Muscle of back (tissue), 11 donors: ENCODE data around the gene ULK3. TPM values are rescaled to one million over a fixed set of nuclear protein-coding genes. Genes with fewer than 3 reads are reported as not detected.
A peak's percentile ranks its signal among the peaks of the same experiment; 100 is the strongest.

Experiments
- DNase-seq, 3 donors: peaks; one replicate each; pipeline versions ENCODE4 v3.0.0 to v3.0.0-alpha.2; 2013
- polyA plus RNA-seq, 10 donors: library from polyadenylated mRNA; unstranded; fragments of 120-200 nt; gene quantifications; one replicate each; pipeline ENCODE4 v1.2.1, GENCODE V29; 2013; ENCODE audit not compliant: insufficient read length in 10 of 10

Gene ULK3
- polyA plus RNA-seq, 10 donors: 24.3 to 44.8 (median 30.4) TPM

DNA sequence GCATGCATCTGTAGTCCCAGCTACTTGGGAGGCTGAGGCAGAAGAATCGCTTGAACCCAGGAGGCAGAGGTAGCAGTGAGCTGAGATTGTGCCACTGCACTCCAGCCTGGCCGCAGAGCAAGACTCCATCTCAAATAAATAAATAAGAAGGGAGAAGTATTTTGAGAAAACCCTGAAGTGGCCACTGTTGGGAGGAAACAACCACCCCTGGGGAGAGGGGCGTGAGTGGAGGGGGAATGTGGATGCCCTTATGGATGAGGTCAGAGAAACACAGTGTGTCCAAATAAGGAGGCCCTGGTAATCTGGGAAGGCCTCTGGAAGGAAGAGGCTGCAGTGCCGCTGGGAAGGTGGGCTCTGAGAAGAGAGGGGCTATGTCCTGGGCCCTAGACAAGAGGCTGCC lies 20.7 kb downstream of the ULK3 start:
- DNase-seq: no peak

DNA sequence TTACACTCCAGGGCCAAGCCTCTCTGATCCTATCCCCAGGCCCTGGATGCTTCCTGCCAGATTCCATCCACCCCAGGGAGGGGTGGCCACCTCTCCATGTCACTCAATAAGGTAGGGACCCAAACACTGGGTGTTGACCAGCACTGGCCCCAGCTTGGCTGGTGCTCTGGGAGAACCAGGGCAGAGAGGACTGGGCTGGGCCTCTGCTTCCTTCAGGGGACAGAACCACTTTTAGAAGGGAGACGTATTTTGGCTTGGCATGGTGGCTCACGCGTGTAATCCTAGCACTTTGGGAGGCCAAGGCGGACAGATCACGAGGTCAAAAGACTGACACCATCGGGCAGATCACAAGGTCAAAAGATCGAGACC lies 21.2 kb downstream of the ULK3 start:
- DNase-seq: no peak

DNA sequence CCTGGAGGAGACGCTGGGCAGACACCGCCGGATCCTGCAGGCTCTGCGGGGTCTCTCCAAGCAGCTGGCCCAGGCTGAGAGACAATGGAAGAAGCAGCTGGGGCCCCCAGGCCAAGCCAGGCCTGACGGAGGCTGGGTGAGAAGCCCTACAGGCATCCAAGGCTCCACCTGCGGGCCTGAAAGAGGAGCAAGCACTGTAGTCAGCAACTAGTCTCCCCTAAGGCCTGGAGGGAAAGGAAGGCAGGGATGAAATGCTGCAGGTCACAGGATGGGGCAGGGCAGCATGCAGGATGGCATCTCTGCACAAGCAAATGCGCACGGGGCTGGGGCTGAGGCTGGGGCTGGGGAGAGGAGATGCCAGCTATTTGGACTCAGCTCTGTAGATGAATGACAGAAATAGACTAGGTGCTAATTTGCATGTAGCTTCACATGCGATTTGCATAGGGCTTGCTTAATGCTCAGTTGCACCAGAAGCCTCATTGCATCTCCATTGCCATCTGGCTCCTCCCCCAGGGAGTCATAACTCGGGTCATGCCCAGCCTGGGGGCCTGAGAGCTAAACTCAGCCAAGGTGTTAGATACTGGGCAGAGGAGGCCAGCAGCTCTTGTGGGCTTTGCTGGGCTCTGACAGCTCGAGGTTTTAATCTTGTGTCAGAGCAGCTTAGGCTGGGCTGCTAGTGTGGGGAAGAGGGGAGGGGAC lies 21.7 kb downstream of the ULK3 start:
- DNase-seq: no peak

DNA sequence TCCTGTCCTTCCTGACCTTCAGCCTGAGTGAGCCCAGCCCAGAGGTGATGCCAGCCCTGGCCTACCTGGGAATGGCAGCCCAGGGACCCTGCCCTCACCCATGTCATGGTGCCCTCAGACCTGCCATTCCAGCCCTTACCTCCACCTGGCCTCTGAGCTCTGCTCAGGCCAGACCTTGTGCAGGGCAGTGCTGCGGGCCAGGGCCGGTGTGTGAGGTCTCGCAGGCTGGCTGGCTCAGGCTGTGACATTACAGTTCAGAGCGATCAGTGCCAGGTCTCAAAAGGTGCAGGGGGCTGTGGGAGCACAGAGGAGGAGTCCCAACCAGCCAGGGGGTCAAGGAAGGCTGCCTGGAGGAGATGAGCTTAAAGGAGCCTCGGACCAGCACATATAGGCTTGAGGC lies 22.9 kb downstream of the ULK3 start:
- no peak for DNase-seq

DNA sequence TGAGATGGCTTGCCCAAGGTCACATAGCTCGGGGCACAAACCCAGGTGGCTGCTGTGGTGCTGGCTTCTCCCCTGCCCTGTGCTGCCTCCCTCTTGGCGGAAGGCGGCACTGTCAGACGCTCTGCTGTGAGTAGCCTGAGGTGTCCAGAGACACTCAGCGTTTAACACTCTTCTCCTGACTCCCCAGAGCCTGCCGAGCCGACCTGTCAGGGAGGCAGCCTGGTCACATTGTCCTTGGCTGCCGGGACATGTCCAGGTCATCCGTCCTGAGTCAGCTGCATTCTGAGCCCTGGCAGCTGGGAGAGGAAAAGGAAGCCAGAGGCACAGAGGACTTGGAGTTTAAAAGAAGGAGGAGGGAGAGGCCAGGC lies 25.6 kb downstream of the ULK3 start:
- no peak for DNase-seq

DNA sequence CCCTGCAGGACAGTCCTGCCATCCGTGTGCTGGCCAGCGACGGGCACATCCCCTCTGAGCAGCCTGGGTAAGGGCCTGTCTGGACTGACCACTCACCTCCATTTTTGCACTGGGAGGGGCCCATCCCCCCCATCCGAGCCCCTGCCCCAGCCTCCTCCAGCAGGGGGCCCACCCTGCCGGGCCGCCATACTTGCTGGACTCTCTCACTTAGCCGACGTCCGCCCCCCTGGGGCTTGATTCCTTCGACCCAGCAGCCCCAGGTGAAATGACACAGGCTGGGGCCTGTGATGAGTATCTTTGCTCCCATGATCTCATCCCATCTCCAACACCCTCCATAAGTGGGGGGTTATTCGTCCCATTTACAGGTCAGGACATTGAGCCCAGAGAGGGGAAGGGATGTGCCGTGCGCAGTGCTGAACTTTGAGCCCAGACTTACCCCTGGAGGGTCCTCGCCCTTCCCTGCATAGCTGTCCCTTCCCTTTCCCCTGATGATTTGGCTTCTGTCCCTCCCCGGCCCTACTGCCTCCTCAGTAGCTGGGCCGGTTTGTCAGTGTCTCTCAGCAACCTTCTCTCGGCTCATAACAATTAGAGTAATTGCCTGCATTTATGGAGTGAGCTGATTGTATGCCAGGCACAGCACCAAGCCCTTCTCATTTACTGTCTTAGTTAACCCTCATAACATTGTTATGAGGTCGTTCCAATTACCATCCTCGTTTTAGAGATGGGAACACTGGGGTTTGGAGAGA lies 26.2 kb downstream of the ULK3 start:
- DNase-seq: no peak

DNA sequence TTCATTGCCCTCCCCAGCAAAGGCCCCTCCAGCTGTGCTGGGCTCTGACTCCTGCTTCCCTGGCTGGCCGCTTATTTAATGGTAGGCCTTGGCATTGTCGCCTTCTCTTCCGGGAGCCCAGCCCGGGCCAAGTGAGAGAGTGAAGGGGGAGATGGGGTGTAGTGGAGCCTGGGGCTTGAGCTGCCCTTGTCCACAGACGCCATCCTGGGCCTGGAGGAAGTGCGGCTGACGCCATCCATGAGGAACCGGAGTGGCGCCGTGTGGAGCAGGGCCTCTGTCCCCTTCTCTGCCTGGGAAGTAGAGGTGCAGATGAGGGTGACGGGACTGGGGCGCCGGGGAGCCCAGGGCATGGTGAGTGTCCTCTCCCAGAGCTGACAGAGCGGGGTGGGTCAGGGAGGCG lies 27.0 kb downstream of the ULK3 start:
- no peak for DNase-seq

DNA sequence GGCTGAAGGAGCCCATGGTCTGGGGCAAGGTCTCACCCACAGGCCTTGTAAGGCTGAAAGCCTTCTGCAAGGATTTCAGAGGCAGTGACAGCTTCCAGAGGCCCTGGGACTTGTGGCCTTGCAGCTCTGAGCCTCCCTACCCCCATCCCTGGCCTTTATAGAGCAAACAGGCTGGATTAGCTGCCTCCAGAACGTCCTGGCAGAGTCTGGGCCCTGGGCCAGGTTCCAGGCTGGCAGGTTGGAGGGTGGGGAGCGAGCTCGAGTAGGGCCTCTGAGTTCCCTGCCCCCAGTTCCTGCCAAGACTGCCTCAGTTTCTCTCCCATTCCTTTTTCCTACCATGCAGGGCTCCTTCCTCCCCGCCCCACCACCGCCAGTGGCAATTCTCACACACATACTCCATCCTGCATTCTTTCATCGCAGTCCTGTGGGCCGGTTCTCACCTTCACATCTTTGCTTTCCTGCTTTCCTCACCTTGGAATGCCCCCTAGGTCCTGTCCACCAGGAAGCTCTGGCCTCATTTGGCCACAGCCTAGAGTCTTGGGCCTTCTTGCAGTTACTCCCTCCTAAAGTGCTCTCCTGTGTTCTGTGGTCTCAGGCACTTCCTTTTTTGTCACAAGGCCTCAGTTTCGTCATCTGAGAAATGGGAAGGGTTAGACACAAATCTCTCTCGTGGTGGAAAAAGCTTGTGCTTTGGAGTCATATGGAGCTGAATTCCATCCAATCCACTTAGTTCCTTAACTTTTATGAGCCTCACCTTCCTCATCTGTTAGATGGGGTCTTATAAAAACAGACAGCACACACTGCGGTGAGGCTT lies 27.6 kb downstream of the ULK3 start:
- DNase-seq: no peak

DNA sequence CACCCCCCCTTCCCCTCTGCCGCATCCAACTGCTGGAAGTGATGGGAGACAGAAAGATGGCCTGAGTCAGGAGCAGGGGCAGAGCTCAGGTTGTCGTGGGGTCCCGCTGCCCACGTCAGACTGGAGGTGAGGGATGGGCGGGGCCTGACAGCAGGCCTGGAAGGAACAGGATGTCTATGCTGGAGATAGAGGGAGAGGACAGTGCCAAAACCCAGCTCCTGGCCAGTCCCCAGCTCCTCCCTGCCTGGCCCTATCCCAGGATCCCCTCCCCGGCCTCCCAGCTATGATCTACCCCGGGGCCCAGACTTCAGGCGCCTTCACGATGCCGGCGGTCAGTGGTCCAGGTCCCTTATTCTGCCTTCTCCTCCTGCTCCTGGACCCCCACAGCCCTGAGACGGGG lies 30.4 kb downstream of the ULK3 start, which contains the start of gene LMAN1L:
TSS of gene LMAN1L (plus strand) at position 303 of the 400 bp plus-strand sequence. CDS start at position 323, 20 bp downstream.
- DNase-seq: no peak

DNA sequence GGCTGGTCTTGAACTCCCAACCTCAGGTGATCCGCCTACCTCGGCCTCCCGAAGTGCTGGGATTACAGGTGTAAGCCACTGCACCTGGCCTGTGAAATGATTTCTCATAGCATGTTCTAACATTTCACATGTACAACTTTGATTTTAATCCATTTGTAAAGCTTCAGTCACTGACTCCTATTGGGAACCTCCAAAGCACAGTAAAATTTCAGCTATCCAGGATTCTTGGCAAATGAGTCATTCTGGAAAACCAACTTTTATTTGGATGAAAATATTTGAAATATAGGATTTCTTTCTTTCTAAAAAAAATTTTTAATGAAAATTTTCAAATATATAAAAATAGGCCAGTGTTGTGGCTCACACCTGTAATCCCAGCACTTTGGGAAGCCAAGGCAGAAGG lies 33.0 kb downstream of the ULK3 start:
- no peak for DNase-seq

DNA sequence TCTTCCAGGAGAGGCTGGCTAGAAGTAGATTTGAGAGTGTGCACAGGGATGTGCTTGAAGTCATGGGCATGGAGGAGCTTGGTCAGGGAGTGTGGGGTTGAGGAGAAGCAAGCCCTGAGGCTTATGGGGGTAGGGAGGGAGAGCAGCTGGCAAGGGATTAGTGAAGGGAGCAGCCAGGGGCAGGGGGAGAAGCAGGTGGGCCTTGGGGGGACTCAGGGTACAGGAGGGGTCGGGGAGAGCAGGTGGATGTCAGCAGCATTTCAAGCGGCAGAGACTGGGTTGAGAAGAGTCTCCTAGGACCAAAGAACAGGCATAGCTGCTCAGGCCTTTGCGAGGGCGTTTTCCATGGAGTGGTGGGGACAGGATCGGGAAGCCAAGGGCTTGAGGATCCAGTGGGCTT lies 33.7 kb downstream of the ULK3 start:
- no peak for DNase-seq

DNA sequence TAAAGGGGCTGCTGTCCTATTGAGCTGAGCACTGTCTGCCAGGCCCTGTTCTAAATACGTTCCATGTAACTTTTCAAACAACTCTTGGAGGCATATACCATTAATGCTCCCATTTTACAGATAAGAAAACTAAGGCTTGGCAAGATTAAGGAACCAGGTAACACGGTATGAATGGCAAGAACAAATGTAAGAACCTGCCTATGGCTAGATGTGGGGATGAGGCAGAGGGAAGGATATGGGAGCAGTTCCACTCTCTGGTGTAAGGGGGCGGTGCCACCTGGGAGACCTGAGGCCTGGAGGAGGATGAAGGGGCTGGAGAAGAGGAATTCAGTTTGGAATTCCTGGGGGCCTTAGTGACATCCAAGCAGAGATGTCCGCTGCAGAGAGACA lies 34.1 kb downstream of the ULK3 start:
- no peak for DNase-seq

DNA sequence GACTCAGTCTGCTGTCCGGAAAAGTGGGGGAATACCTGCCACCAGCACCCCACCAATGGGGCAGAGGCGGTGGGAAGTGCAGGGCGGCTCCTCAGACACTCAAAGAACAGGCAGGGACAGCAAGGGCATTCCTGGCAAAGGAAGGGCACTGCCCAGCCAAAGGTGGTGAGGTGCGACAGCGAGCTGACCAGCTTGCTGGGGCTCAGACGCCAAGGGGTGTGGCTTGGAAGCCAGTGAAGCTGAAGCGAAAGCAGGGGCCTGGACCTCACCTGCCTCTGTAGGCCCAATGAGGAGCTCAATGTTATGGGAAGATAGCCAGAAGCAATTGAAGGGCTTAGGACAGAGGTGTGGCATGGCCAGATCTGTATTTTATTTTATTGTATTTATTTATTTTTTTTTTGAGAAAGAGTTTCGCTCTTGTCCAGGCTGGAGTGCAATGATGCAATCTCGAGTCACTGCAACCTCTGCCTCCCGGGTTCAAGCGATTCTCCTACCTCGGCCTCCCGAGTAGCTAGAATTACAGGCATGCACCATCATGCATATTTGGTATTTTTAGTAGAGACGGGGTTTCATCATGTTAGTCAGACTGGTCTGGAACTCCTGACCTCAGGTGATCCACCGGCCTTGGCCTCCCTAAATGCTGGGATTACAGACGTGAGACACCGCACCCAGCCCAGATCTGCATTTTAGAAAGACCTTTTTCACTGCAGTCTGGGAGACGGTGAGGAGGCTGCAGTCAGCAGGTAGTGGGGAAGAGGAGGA lies 34.7 kb downstream of the ULK3 start:
- no peak for DNase-seq

DNA sequence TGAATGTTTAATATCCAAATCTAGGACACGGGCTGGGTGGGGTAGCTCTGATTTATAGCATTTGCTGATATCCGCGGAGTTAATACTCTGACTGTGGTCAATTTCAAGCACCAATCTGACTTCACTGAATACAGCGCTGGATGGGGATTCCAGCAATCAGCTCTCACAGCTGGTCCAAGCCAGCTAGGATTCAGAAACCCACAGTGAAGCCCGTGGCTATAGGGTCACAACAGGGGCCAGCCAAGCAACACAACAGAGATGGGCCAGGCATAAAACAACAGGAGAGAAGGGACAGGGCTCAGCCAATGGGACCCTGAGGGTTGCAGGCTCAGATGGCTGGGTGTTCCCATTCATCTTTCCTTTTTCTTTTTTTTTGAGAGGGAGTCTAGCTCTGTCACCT lies 35.7 kb downstream of the ULK3 start:
- DNase-seq: no peak

DNA sequence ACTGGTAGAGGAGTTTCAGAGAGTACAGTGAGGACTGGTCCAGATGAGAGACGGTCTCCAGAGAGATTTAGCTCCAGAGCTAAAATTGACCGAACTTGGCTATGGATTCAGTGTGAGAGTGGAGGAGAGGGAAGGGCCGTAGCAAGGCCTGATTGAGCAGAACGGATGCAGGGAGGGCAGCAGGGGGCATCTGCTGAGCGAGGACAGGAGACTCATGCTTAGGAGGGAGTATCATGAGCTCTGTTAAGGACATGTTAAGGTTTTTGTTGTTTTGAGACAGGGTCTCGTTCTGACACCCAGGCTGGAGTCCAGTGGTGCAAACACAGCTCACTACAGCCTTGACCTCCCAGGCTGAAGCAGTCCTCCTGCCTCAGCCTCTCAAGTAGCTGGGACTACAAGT lies 38.0 kb downstream of the ULK3 start:
- DNase-seq: no peak

DNA sequence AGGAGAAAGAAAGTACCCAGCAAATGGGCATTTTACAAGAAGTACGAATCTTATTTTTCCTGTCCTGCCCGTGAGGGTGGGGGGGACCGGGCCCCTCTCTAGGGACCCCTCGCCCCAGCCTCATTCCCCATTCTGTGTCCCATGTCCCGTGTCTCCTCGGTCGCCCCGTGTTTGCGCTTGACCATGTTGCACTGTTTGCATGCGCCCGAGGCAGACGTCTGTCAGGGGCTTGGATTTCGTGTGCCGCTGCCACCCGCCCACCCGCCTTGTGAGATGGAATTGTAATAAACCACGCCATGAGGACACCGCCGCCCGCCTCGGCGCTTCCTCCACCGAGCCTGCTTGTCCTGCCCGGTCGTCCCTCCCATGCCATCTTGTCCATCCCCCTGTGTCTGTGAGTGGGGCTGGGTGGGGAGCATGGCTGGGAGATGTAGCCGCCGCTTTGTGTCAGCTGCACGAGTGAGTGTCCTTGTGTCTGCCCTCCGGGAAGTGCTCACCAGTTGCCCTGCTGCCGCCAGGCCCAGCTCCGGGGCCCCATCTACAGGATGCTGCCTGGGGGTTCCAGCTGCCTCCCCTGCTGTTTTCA lies 40.0 kb downstream of the ULK3 start:
- DNase-seq: no peak

DNA sequence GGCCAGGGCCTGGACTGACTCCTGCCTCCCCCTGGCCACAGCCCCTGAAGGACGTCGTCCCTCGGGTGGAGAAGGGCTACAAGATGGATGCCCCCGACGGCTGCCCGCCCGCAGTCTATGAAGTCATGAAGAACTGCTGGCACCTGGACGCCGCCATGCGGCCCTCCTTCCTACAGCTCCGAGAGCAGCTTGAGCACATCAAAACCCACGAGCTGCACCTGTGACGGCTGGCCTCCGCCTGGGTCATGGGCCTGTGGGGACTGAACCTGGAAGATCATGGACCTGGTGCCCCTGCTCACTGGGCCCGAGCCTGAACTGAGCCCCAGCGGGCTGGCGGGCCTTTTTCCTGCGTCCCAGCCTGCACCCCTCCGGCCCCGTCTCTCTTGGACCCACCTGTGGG lies 40.7 kb downstream of the ULK3 start:
- DNase-seq: no peak

DNA sequence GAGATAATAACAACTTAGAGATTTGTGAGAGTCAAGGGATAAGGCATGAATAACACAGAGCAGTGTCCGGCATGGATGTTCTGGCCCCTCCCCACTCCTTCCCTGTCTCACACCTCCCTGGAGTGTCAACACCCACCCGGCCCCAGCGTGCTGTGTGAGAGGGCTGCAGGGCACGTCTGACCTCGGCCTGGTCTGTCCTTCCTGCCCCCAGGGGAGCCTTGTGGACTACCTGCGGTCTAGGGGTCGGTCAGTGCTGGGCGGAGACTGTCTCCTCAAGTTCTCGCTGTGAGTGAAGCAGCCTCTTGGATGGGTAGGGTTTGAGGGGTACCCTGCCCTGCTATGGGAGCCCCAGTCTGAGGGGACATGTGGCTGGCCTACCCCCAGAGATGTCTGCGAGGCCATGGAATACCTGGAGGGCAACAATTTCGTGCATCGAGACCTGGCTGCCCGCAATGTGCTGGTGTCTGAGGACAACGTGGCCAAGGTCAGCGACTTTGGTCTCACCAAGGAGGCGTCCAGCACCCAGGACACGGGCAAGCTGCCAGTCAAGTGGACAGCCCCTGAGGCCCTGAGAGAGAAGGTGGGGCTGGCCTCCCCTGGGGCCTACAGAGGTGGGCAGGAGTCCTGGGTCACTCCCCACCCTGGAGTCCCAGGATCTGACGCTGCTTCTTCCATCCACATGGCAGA lies 41.5 kb downstream of the ULK3 start:
- no peak for DNase-seq

DNA sequence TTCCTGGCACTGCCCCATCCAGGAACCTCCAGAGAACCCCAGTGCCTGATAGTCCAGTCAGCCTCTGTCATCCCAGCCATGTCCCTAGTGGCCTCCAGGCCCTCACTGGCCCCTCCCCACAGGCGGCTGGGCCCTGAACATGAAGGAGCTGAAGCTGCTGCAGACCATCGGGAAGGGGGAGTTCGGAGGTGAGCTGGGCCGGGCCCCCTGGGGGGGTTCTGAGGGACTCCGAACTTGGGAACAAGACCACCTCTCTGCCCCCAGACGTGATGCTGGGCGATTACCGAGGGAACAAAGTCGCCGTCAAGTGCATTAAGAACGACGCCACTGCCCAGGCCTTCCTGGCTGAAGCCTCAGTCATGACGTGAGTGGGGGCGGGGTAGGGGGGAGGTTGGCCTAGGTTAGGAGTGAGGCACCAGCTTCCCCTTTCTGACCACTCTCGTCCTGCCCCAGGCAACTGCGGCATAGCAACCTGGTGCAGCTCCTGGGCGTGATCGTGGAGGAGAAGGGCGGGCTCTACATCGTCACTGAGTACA lies 42.3 kb downstream of the ULK3 start:
- no peak for DNase-seq

DNA sequence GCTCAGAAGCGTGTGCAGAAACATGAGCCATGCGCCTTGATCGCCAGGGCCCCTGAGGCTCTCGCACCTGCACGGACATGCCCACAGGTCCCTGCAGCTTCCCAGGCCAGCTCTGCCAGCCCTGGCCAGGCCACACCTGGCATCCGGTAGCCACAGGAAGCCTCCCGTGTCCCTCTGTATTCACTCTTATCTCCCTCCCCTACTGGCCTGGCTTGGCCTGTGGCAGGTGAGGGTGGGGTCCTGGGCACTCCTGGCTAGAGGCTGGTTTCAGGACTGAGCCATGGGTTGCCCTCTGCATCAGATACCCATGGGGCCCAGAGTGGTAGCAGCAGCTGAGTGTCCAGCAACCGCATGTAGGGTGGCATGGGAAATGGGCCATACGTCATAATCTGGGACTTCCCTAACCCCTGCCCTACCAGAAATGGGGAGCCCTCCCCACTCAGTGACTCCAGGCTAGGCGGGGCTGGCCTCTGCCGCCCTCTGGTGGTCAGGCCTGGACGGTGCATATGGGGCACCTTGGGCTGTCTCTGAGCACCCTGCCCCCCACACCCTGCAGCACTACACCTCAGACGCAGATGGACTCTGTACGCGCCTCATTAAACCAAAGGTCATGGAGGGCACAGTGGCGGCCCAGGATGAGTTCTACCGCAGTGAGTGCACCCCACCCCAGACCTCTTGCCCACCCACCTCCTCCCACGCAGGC lies 42.9 kb downstream of the ULK3 start:
- DNase-seq: peak in 2 of 3 donors; percentile 21 to 63
